ENCODE data around the gene SPDEF. TPM values are rescaled to one million over a fixed set of nuclear protein-coding genes. Genes with fewer than 3 reads are reported as not detected.

Gene SPDEF
- total and polyA plus RNA-seq, 2 of the 13 experiments (the other 11 are each of a cell fraction or from before 2014, with no cell fraction given): not detected

- TF ChIP-seq NFIB (CRISPR knock-in tag; IDR thresholded peaks at IDR 0.05; ENCODE audit: borderline replicate concordance): no peak
- TF ChIP-seq HMG20B (CRISPR knock-in tag; conservative IDR thresholded peaks at IDR 0.05): no peak
- TF ChIP-seq PHF5A (CRISPR knock-in tag; IDR thresholded peaks at IDR 0.05; ENCODE audit: low read depth, unreplicated experiment): peak; percentile 41
- TF ChIP-seq DNMT1 (CRISPR knock-in tag; IDR thresholded peaks at IDR 0.05): peak; percentile 22; the same call in 1 of the 2 replicates
- no peak; the same call in 1 of the 2 replicates for TF ChIP-seq ZNF652 (CRISPR knock-in tag; IDR thresholded peaks at IDR 0.05; ENCODE audit: borderline replicate concordance, low read depth)
- no peak for TF ChIP-seq SETDB1 (CRISPR knock-in tag; IDR thresholded peaks at IDR 0.05; ENCODE audit: borderline replicate concordance)
- no peak for TF ChIP-seq KMT2A (CRISPR knock-in tag; IDR thresholded peaks at IDR 0.05)
- TF ChIP-seq ZNF639 (CRISPR knock-in tag; conservative IDR thresholded peaks at IDR 0.05): no peak
- no peak for TF ChIP-seq KAT2B (IDR thresholded peaks at IDR 0.05; ENCODE audit: borderline replicate concordance, low read depth, low read length)
- no peak for TF ChIP-seq BHLHE40 (IDR thresholded peaks at IDR 0.05; ENCODE audit: low read length)
- peak; percentile 32; the same call in 1 of the 2 replicates for TF ChIP-seq ZNF354B (CRISPR knock-in tag; IDR thresholded peaks at IDR 0.05)
- TF ChIP-seq HNRNPK (IDR thresholded peaks at IDR 0.05; ENCODE audit: low read depth, low read length, poor library complexity, severe bottlenecking): no peak
- no peak for TF ChIP-seq MBD4 (IDR thresholded peaks at IDR 0.05; ENCODE audit: borderline replicate concordance, low read length)
- no peak for TF ChIP-seq ZMAT3 (CRISPR knock-in tag; conservative IDR thresholded peaks at IDR 0.05)
- TF ChIP-seq ZNF280B (CRISPR knock-in tag; IDR thresholded peaks at IDR 0.05; ENCODE audit: borderline replicate concordance): peak; percentile 11; the same call in 1 of the 2 replicates
- 0 out of 2 replicates have a peak, but pooled peaks have one; percentile 58 for TF ChIP-seq ZHX2 (IDR thresholded peaks at IDR 0.05; ENCODE audit: low read depth)
- no peak for TF ChIP-seq ZHX2 (CRISPR knock-in tag; IDR thresholded peaks at IDR 0.05; ENCODE audit: borderline replicate concordance)
- no peak for TF ChIP-seq RNF219 (CRISPR knock-in tag; IDR thresholded peaks at IDR 0.05)
These were observed 4.5 kb upstream of the SPDEF start (continued) for GRCh38 chr6:34560366-34561226.

Measured in HepG2 (cell line).